ELF-1 (cell line): ENCODE measurements around the gene TCTN2.

Source experiments
- DNase-seq: peaks from one replicate; pipeline ENCODE4 v3.0.0-alpha.2; 2016; ENCODE audit warnings: low read depth, low spot score

TCTN2 gene

GRCh38 chr12:123741937-123742572 is 71.1 kb downstream of the TCTN2 start:
- no peak for DNase-seq

DNA sequence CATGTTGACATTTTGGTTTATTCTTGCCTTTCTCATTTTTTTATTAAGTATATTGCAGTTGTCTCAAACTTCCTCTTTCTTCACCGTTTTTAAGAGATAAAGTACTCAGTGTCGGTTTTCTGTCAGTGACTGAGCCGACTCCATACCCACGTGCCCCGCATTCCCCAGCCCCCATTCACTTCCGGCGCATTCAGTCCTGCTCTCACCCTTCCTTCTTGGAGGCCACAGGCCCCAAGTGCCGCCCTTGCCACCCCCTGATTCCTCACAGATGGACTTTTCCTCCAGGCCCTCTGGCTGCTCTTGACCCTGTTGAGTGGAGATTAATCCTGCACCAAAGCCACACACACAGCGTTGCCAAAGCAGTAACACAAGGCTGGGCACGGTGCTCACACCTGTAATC is 72.1 kb downstream of the TCTN2 start:
- DNase-seq = no peak

GRCh38 chr12:123744836-123745235 is 73.9 kb downstream of the TCTN2 start:
- no peak for DNase-seq

DNA sequence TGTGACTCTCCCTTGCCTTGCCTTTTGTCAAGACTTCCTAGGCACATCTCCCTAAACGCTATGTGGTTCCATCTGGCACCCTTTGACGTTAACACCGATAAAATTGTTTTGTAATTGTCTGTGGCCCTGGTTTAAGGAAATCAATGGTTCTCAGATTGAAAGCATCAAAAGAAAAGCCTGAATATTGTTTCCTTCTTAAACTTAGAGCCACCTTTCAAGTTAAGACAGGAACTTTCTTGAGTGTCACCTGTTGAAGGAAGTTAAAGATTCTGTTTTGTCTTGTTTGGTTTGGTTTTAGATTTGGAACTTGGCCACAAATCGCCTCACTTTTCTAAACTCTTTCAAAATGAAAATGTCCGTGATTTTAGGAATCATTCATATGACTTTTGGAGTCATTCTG is 76.4 kb downstream of the TCTN2 start:
- DNase-seq = no peak

DNA sequence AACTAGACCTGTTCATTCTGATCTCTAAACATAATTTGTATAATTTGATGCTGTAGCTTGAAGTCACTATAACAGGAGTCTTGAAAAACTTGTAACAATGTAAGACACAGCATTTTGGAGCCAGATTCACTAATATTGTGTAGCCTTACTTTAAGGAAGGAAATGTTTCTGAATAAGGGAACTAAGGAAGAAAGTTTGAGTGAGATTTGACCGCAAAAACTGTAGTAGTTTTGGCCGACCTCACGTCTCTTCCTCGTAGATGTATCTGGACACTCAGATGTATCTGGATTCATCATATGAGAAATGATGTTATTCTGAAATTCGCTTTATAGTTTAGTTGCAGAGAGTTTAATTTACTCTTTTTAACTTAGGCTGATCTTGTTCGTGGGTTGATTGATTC is 77.2 kb downstream of the TCTN2 start:
- DNase-seq = no peak

DNA sequence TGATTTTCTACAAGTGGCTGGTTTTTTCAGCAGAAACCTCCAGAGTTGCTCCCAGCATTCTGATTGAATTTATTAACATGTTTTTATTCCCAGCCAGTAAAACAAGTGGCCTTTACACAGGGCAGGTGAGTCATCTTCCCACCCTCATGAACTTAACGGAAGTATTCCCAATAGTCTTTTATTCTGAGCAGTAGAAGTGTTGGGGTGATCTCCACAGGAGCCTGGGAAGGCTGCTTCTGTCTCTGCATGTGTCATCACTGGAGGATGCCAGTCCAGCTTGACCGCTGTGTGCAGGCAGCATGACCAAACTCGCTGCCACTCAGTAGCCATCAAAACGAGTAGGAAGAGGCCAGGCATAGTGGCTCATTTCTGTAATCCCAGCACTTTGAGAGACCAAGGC is 77.7 kb downstream of the TCTN2 start:
- no peak for DNase-seq

DNA sequence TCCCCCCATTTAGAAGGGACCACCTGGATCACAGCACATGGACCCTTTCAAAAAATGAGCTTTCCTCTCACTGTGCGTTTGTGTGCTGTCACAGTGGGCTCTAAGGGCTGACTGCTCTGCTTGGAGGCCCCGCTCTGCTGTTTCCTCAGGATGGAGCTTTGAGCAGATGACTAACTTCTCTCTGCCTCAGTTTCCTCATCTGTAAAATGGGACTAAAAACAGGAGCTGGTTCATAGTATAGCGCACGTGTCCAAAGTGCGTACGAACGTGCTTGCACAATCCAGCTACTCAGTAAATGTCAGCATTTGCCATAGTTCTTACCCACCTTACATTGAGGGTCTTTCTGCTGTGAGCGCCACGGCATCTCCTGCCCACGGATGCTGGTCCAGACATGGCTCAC is 78.4 kb downstream of the TCTN2 start:
- no peak for DNase-seq

DNA sequence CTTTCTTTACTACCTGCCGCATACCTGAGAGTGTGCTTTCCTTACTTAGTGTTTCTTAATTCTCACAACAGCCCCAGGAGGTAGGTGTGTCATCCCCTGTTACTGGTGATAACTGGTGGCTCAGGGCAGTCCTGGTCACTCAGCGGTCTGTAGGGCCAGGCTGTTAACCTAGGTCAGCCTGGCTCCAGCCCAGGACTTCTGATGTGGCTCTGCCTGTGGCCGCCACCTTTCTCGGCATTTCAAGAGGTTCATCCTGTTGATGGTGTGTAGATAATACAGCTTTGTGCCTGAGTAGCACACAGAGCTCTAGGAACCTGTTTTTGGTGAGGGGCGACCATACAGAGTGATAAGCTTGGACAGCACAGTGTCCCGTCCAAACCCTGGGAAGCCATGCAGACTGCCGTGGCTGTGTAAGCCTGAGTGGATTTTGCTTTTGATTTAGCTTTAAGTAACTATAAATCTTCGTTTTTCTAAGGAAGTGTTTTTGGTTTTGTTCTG is 79.3 kb downstream of the TCTN2 start:
- DNase-seq = peak; percentile 7

- DNase-seq = no peak
Observed at GRCh38 chr12:123752046-123752445, 81.1 kb downstream of the TCTN2 start.

DNA sequence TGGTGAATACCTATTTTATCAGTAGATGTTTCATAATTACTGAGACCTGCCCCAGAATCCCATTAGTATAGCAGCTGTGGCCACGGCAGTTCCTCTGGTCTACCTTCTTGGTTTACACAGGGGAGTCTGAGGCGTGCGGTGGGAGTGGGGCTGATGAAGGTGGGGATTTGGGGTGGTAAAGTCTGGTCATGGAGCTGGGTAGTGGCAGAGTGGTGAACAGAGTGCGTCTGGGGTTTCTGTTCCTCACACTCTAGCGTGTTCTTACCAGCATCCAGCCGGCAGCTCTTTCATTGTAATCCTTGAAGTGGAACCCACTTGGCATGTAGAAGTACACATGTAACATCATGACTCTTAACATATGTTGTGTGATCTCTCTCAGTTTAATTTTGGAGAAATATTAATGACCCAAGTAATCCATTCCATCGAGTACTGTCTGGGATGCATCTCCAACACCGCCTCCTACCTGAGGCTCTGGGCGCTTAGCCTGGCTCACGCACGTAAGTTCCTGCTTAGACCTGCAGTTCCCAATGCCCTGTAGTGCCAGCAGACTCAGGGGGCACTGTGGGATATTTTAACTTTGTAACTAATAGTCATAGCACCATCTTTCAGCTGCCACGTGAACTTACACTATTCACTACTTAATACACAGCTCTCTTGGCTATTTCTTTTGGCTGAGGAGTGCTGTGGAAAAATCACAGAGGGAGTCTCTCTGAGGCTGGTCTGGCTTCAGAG is 83.3 kb downstream of the TCTN2 start:
- DNase-seq = no peak

DNA sequence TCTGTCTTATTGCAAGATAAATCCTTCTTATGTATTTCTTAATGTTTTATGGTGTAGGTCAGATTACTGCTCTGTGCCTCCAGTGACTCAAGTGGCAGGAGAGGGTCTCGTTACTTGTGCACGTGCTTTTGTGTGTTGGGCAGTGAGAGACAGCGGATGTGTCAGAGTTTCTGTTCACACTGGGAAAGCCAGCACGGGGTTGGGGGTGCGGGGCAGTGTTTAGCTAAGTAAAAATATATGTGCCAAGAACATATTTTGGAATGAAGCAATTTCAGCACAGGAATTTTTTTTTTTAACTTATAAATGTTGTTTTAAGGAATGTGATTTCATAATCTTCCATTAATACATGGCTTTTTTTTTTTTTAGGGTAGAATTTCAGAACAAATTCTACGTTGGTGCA is 86.6 kb downstream of the TCTN2 start:
- DNase-seq = no peak
